GM21786 (cell line): ENCODE data around the gene OSER1.

Experiments used
- ATAC-seq: cut with Tn5 transposase; IDR thresholded peaks from one replicate; pipeline ENCODE4 v1.9.1; 2021; ENCODE audit not compliant: unreplicated experiment

Gene OSER1

GRCh38 chr20:44228465-44229258, 18.1 kb upstream of the OSER1 start:
- ATAC-seq: no peak

- ATAC-seq: no peak
These were observed 14.1 kb upstream of the OSER1 start for GRCh38 chr20:44224637-44225036.

DNA sequence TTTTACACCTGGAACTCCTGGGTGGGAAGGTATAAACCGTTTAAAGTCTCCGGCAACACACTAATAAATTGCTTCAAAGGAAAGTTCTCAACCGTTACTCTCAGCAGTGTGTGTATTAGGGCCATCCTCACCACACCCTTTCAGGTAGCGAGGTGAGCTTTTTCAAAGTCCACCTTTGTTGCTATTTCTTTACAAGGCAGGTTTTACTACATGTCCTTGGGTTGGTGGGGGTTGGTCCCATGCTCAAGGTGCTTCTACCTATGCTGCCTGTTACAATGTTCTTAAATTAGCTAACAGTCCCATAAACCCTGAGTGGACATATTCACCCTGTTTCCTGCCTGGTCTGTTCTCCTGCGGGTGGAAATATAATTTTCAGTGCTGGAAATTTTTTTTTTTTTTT, 13.2 kb upstream of the OSER1 start:
- ATAC-seq: no peak

DNA sequence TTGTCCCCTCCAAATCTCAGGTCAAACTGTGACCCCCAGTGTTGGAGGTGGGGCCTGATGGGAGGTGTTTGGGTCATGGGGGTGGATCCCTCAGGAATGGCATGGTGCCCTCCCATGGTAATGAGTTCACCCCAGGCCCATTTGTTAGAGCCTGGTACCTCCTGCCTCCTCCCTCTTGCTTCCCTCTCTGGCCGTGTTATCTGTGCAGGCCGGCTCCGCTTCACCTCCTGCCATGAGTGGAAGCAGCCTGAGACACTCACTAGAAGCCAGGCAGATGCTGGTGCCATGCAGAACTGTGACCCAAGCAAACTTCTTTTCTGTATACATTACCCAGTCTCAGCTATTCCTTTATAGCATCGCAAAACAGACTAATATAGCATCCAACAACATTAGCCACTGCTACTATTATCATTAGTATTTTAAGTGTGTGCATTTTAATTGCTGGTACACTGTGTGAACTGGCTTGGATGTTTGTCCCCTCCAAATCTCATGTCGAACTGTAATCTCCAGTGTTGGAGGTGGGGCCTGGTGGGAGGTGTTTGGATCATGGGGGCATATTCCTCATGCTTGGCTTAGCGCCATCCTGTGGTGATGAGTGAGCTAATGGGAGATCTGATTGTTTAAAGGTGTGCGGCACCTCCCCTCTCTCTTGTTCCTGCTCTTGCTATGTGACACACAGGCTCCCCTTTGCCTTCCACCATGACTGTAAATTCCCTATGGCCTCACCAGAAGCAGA, 12.2 kb upstream of the OSER1 start:
- ATAC-seq: no peak

- no peak for ATAC-seq
These were observed 11.5 kb upstream of the OSER1 start for GRCh38 chr20:44222027-44222426.

DNA sequence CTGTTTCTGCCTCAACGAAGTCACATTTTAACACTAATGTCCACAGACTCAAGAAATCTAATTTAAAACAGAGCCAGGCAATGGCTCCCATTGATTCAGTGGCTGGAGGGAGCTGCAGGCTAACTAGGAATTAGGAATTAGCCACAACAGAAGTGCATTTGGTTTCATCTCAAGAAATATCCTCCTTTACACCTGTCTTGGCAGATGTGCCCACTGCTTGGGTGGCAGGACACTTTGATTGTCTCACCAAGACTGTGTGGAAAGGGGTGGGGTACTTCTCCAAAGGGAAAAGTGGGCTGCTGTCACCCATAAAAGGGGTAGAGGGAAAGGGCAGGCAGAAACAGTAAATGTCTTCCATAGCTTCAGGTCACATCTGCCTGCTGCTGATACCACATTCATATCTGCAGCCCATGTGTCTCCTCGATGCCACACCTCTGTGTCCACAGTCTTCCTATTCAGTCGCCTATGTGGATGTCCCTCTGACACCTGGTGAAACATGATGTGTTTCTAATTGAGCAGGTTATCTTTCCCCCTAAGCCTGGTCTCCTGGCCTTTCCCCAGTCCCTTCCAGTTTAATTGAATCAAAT, 10.9 kb upstream of the OSER1 start:
- no peak for ATAC-seq

DNA sequence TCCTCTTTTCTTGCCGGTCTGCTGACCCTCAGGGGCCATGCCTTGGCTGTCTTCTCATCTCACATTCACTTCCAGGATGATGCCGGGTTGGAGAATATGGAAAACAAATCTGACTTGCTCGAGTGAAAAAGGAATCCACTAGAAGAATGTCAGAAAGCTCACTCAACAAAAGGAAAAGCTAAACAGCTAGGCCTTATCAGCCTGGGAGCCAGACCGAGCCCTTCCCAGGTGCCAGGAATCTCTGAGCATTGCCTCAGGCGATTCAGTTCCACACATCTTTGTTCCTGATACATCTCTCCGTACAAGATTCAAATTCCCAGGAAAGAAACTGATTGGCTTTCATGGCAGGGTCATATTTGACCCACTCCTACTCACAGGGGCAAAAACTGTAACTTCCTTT, 9.2 kb upstream of the OSER1 start:
- ATAC-seq: no peak

DNA sequence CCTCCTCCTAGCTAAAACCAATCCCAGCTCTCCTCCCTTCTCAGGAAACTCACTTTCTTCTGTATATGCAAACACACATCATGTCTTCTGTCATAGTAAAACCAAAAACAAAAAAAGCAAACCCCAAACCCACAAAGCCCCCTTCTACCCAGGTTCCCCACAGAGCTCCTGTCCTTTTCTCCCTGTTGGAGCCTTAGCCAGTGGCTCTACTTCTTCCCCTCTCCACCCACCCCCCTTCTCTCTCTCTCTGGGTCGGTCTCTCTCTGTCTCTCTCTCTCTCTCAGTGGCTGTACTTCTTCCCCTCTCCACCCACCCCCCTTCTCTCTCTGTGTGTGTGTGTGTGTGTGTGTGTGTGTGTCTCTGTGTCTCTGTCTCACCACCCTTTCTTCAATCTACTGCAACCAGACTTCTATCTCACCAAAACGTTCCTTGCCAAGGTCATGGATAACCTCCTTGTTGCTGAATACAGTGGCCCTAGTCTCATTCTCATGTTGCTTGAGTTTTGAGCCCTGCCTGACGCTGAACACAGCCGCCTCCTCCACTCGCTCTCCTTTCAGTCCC, 8.7 kb upstream of the OSER1 start:
- ATAC-seq: no peak

DNA sequence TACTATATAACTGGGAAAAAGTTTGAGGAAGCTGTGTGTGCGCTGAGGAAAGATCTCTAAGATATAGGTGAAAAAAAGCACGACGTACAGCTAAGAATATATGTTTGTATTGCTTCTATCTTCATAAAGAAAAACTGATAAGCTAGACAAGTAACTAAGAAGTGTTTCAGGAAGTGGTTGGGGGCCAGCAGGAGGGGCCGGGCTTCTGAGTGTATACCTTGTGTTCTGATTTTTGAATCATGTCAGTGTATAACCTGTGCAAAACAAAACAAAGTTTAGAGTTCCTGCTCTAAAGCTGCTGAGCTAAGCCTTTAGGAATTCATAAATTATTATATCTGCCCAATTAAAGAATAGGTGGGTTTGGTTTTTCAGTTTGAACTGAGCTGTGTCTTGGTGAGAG, 7.9 kb upstream of the OSER1 start:
- ATAC-seq: no peak

DNA sequence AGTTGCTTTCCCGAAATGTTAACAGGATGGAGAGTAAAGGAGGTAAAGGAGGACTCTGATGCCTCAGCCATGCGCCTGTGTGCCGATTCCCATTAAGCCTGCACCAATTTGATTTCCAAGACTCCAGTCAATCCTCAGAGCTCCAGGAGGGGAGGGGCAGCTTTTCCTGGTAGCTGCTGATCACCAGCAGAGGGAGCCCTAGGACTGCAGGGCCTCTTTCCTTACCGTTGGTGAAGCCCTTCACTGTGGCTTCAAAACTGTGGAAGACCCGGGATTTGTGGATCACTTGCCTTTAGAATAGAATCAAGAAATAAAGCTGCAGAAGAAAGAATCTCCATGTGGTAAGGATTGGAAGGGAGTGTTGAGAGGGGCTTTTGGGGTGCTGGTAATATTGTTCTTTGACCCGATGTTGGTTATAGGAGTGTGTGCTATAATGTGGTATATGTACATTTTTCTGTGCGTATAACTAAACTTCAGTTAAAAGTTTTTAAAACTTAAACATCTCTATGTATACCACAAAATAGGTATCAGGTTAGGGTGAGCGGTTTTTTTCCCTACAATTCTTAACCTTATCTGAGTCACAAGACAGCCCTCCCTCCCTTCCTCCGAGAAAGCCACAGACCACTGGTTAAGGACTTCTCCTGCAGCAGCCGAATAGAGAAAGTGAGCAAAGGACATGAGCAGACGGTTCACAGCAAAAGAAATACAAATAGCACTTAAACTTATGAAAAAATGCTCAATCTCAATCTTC, 6.9 kb upstream of the OSER1 start:
- no peak for ATAC-seq

DNA sequence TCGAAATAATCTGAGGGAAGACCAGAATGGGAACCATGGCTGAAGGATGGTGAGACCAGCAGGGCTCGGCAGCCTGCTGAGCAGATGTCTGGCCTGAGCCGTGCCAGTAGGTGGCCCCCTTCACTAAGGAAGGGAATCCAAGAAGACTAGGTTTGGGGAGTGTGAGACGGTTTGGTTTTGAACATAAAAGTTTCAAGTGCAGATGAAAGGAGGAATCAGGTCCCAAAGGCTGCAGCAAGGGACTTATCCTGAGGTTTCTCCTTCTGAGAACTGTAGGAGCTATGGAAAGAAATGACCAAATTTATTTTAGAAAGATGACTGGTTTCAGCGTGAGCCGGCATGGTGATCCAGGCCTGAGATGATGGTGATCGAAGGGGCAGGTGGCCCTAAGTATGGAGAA, 4.6 kb upstream of the OSER1 start:
- ATAC-seq: no peak

GRCh38 chr20:44212792-44213191, 2.2 kb upstream of the OSER1 start:
- no peak for ATAC-seq

DNA sequence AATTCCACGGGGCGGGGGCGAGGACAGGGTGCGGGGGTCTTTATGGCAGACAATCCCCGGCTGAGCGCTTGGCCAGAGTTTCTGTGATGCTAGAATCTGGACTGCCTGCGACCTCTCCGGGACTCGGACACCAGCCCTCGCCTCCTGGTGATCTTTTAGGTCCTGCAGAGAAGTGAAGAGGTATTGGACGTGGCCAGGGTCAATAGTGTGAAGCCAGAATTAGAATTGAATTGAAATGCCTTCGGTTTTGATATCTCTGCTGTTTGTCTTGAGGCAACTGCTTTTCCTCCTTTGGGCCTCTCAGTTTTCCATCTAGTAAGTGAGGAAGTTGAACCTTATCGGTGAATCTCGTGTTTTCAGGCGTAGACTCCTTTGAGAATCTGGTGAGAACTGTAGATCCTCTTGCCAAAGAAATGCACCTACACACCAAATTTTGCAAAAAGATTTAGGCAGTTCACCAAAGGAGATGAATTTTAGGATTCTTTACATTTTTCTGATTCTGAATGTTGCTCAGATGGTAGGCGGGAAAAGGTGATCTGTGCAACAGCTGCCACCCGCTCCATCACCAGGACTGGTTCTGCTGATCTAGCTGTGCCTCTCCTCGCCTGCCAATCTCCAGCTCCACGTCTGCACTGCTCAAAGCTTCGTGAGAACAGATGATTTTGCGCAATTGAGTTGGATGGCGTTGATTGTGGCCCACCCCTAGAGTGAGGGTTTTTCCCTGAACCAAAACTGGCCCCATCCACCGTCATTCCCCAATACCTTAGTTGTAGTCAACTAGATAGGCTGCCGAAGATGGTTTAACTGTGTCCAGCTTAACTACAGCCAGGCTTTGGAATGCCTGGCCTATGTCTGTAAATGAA, 837 bp upstream of the OSER1 start:
- ATAC-seq: no peak

DNA sequence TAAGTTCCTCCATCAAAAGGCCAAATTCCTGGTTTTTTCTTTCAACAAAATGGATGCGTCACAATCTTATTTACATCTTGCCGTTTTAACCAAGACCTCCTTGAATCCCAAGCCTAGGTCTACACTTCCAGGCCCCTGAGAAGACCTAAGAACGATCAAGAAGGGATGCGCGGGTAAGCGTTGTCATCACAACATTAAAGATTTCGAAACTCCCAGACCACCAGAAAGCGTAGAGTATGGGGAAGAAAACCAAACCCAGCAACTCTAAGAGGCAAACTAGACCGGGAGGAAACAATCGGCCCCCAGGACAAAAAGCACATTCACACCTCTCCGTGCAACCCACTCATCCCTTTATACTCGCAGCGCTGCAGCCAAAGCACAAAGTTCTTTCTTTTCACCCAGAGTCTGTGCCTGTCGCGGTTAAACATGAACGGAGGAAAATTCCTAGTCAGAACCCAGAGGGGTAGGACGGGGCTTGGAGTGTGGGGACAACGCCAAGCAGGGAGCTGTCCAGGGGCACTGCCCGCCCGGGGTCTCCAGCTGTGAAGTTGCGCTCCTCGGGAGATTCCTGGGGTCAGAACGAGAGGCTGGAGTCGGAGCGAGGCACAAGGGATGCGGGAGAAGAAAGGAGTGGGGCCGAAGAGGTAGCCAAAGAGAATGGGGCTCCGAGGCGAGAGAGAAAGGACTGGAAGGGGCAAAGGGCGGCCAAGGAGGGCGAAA, 725 bp downstream of the OSER1 start:
- ATAC-seq: no peak

- ATAC-seq: no peak
These were observed 1.8 kb downstream of the OSER1 start for GRCh38 chr20:44208770-44209169.

DNA sequence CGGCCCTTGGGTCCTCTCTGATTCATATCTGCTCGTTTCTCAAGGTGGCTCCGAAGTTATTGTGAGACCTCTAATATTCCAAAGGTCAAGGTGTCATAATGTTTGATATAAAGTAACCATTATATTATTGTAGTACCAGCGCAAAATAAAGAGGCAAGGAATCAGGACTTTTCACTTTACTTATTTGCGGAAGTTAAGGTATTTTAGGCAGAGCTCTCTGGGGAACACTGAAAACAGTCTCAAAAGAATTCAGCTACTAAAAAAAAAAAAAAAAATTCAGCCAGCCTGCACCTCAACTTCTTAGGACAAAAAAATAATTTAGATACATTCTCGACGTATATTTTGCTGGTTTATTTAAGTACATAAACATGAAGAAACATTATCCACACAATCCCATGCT, 2.4 kb downstream of the OSER1 start:
- ATAC-seq: no peak

- ATAC-seq: no peak
These were observed 3.3 kb downstream of the OSER1 start for GRCh38 chr20:44207126-44207723.

DNA sequence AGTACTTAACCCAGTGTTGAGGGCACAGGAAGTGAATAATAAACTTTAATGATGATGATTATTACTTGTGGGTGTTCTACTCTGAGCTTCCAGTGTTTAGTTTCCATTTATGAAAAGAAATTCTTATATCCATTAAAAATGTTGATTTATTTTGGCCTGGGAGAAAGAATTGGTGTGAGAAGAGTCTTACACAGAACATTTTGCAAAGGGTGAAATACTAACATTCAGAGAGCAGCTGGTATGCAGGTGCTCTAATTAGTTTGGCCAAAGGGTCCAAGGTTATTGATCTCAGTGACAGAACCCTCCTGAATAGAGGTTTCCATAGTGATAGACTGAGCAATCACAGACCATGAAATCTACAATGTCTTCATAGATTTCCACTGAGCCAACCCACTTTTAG, 4.4 kb downstream of the OSER1 start:
- no peak for ATAC-seq

- ATAC-seq: no peak
These were observed 5.7 kb downstream of the OSER1 start for GRCh38 chr20:44204832-44205215.
